B cell (primary cell): ENCODE measurements around the gene OXNAD1.
"Not testable (repeated sequence)": the region's sequence is repeated elsewhere in the genome, so short reads cannot be mapped to it uniquely, and the experiment has no call there.

Experiments used
- EZH2 ChIP-seq: IDR thresholded peaks from 2 replicates; pipeline ENCODE4 v1.6.1; 2012; ENCODE audit warnings: borderline replicate concordance, low read depth, mild to moderate bottlenecking, moderate library complexity, low read length; ENCODE audit not compliant: insufficient read depth, poor library complexity, severe bottlenecking
- TF ChIP-seq, protein P1 (sequence below): fragments of 200-600 bp; IDR thresholded peaks from one replicate; pipeline ENCODE4 v1.8.0; 2022; ENCODE audit warnings: antibody characterized with exemption, mild to moderate bottlenecking

DNA sequence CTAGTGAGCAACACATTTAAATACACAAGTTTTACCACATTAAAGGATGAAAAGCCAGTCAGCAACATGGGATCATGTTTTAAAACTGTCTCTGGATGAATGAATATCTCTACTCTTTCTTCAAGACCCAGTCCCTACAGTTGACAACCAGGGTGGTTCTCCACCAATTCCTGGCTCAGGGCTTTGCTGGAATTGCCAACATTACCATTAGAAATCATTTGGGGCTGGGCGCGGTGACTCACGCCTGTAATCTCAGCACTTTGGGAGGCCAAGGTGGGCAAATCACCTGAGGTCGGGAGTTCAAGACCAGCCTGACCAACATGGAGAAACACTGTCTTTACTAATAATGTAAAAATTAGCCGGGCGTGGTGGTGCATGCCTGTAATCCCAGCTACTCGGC is 45.5 kb downstream of the OXNAD1 start:
- TF ChIP-seq, protein P1, sequence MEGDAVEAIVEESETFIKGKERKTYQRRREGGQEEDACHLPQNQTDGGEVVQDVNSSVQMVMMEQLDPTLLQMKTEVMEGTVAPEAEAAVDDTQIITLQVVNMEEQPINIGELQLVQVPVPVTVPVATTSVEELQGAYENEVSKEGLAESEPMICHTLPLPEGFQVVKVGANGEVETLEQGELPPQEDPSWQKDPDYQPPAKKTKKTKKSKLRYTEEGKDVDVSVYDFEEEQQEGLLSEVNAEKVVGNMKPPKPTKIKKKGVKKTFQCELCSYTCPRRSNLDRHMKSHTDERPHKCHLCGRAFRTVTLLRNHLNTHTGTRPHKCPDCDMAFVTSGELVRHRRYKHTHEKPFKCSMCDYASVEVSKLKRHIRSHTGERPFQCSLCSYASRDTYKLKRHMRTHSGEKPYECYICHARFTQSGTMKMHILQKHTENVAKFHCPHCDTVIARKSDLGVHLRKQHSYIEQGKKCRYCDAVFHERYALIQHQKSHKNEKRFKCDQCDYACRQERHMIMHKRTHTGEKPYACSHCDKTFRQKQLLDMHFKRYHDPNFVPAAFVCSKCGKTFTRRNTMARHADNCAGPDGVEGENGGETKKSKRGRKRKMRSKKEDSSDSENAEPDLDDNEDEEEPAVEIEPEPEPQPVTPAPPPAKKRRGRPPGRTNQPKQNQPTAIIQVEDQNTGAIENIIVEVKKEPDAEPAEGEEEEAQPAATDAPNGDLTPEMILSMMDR: not testable (repeated sequence)
- not testable (repeated sequence) for TF ChIP-seq EZH2
